Hematopoietic multipotent progenitor cell treated with erythropoietin and hydrocortisone succinate and interleukin-3 and kit ligand, for 6 days (in vitro differentiated cells): ENCODE data around the gene AKT1.

Source experiments
- DNase-seq: peaks from one replicate; pipeline ENCODE4 v3.0.0-alpha.2; 2015

Gene AKT1

GRCh38 chr14:104784846-104785707 lies 10.5 kb downstream of the AKT1 start:
- no peak for DNase-seq

- DNase-seq: no peak
These were observed 11.4 kb downstream of the AKT1 start for GRCh38 chr14:104784218-104784568.

- DNase-seq: no peak
These were observed 11.9 kb downstream of the AKT1 start for GRCh38 chr14:104783484-104784217.

DNA sequence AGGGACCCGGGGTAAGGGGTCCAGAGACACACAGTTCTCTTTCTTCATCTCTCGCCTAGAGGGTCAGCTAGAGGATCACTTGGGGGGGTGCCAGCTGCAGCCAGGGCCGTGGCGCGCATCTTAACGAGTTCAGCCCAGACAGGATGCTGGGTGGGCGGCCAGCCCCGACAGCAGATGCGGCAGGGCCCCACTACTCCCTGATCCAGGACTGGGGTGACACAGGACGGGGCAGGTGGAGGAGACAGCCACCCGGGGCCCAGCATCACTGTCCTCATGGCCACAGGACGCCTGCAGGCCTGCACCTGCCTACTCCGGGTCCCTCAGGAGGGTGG lies 12.8 kb downstream of the AKT1 start:
- no peak for DNase-seq

DNA sequence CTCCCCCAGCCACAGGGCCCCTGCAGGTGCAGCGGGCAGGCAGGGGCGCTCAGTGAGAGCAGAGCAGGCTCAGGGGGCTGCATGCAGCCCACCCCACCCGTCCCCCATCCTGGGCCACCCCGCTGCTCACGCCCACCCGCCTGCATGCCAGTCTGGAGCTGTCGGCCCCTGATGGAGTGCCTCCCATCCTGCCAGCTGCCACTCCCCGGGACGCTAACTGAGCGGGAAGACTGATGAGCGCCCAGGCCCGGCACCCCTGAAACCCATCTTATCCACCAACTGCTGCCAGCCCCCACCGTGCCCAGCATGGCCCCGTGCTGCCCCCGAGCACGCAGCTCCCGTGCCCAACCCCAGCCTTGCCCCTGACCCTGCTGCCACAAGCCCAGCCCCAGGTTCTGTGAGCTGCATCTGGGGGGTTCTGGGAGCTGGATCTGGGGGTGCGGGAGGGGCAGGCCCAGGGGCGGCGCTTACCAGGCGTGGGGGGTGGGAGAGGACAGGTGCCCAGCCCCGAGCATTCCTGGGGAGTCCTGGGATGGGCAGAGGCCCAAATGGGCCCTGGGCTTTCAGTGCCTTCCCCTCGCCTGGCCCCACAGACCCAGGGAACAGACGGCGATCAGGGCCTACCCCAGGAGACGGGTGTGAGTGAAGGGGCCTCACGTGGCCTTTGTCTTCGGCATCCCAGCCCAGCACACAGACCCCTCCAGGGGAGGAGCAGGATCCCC lies 13.3 kb downstream of the AKT1 start:
- DNase-seq: no peak

DNA sequence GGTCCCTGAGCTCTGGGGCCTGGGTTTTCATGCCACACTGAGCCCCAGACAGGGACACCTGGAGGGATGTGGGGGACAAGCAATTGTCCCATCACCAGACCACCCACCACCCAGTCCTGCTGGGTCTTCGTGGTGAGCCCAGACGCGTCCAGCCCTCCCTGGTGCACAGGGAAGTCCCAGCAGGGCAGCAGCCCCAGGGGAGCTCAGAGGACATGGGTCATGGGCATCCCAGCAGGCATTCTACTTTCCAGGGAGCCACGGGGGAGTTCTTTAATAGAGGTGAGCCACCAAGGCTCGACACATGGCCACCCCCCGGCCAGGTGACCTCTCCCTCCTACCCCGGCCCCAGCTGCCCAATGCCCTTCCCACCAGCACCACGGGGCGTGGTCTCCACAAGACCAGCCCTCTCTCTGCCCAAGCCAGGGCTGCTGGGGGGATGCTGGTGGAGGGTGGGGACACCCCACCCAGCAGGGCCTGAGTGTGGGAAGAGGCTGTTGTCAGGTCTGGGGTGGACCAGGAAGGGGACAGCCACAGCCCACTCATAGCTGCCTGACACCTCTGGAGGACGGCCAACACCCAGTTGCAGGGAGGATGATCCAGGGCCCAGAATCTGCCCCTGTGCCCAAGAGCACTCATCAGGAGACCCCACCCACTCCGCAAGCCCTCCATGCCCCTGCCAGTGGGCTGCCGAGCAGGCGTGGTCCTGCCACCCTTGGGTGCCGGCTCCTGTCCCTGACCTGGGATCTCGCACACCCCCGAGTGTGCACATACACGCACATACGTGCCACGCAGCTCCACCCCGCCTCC lies 14.1 kb downstream of the AKT1 start:
- no peak for DNase-seq

DNA sequence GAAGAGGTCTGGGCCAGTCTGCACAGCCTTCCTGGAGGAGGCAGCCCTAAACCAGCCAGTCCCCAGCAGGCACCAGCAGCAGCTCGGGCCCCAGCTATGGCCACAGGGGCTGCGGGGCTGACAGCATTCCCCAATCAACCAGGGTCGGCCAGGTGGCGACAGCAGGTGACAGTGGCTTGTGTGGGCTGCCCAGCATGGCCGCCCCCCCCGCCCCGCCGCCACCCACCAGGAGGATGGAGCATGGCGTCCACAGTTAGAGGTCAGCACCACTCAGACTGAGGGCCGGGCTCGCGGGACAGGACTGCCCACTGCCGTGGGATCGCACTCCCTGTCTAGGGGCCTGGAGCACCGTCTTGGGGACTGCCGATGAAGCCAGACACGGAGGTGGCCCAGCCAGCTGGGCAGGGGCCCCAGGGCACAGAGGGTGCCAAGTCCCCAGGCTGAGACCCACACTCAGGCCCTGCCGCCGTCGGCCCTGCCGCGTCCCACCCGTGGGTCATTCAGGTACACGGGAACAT lies 15.0 kb downstream of the AKT1 start:
- no peak for DNase-seq

DNA sequence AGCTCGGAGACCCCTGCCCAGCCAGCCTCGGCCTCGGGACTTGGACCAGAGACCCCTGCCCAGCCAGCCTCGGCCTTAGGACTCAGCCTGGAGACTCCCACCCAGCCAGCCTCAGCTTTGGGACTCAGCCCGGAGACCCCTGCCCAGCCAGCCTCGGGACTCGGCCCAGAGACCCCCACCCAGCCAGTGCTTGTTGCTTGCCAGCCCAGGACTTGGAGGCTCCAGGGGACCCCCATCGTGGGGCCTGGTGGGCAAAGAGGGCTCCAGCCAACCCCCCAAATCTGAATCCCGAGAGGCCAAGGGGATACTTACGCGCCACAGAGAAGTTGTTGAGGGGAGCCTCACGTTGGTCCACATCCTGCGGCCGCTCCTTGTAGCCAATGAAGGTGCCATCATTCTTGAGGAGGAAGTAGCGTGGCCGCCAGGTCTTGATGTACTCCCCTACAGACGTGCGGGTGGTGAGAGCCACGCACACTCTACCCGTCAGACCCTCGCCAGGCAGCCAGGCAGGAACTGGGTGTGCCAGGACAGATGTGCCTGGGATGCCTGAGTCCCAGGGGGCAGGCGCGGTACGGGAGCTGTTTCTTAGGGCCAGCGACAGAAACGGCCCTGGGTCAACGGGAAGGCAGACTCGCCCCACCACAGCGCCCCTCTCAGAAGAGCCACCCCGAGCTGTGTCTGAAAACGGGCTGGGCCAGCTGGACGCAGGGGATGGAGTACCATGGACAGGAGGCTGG lies 15.6 kb downstream of the AKT1 start:
- no peak for DNase-seq

DNA sequence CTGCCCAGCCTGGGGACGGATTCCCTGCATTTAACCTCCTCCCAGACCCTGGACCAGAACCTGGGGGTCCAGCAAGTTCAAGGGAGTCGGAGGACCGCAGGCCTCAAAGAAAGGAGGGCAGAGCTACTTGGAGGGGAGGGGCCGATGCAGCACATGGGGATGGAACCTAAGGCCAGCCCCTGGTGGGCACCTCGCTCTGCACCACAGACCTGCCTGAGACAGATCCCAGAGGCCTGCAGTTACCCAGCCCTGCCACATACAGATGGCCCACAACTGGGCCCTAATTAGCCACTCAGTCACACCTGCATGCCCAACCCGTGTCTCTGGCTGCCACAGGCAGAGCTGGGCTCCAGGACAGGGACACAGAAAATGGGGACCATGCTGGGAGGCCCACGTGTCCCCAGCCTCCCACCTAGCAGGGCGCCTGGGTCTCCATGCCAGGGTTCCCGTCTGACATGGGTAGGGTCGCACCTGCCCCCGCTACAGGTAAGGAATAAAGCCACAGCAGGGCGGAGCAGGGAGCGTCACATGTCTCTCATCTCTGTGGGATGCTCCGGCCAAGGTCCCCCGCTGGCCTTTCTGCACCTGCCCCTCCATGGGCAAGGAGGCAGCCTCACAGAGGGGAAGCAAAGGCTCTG lies 16.7 kb downstream of the AKT1 start:
- DNase-seq: no peak

DNA sequence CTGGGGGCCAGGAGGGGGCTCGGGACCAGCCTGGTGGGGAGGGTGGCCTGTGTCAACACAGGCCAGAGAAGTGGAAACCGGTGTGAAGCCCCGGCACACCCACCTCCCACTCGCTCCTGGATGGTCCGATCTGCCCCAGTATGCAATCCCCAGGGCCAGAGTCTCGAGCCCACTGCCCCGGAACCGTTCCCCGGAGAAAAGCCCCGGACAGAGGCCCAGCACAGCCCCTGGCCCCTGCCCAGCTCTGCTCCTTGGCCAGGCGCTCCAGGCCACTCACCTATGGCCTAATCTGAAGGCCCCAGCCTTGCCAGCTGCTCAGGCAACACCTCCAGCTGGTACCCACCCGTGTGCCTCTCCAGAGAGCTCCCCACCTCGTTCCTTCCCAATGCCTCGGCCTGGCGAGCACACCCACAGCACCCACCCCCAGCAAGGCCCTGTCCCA lies 17.7 kb downstream of the AKT1 start:
- no peak for DNase-seq

- DNase-seq: no peak
These were observed 18.4 kb downstream of the AKT1 start for GRCh38 chr14:104776961-104777807.

DNA sequence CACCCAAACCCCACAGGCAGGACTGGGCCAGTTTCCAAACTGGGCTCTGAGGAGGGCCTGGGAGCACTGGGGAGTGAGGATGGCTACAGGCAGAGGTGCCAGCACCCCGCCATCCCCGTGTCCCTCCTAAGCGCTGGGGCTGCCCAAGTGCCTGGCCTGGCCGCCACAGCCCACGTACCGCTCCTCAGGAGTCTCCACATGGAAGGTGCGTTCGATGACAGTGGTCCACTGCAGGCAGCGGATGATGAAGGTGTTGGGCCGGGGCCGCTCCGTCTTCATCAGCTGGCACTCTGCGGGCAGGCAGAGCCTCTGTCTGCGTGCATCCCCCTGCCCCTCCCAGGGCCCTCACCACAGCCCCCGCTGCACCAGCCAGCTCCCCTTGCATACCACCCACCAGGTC lies 19.1 kb downstream of the AKT1 start:
- no peak for DNase-seq

DNA sequence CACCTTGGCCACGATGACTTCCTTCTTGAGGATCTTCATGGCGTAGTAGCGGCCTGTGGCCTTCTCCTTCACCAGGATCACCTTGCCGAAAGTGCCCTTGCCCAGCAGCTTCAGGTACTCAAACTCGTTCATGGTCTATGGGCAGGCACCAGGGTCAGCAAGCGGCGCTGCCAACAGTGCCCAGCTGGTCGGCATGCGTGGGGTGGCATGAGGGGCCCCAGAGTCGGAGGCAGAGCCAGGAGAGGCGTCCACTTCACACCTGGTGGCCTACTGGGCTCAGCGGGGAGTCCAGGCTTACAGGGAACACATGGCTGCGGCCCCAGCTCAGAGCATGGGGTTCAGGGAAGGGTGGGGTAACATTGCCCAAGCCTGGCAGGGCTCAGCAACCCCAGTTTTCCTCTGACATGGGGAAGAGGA lies 20.5 kb downstream of the AKT1 start:
- DNase-seq: no peak

GRCh38 chr14:104774453-104775072 lies 21.0 kb downstream of the AKT1 start:
- DNase-seq: no peak

GRCh38 chr14:104773505-104774452 lies 21.8 kb downstream of the AKT1 start:
- no peak for DNase-seq

DNA sequence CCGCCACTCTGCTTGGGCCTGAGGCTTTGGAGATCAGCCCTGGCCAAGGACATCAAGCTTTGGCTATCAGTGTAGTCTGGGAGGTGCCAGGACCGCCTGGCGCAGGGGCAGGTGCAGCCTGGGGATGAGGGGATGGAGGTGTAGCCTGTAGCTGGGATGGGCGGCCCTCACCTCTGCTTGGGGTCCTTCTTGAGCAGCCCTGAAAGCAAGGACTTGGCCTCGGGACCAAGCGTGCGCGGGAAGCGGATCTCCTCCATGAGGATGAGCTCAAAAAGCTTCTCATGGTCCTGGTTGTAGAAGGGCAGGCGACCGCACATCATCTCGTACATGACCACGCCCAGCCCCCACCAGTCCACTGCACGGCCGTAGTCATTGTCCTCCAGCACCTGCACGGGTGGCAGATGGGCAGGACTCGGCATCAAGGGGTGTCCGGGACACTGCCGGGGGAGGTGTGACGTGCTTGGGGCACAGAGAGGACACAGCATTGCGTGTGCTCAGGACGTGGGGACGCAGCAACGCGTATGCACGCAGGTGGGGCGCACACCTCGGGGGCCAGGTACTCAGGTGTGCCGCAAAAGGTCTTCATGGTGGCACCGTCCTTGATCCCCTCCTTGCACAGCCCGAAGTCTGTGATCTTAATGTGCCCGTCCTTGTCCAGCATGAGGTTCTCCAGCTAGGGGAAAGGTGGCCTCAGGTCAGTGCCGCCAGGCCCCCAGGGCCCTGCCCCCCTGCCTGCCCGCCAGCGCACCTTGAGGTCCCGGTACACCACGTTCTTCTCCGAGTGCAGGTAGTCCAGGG lies 22.6 kb downstream of the AKT1 start:
- DNase-seq: no peak

DNA sequence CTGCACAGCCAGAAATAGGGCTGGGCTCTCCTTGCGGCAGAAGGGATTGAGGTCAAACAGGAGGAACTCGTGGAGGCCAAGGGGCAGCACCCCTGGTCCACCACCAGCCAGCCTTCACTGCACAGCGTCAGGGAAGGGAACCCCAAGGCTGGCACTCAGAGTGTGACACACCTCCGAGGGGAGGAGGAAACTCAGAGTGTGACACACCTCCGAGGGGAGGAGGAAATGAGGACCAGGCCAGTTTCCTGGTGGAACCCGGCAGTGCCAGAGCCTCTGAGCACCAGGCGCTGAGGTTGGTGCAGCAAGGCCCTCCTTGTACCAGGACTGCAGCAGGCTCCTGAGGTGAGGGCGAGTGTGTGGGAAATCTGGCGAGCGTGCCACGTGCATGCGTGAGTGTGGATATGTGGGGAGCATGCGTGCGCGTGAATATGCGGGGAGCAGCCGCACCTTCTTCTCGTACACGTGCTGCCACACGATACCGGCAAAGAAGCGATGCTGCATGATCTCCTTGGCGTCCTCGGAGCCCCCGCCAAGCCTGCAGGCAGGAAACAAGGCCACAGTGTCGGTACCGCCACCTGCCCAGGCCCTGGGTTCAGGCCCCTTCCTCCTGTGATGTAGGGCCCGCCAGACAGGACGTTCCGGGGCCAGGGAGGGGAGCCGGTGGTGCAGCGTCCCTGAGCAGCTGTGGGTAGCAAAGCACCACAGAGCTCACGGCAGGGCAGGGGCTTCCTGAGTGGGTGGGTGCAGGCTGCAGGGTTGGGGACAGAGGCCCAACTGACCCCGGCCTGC lies 23.4 kb downstream of the AKT1 start:
- no peak for DNase-seq
